ENCODE measurements around the gene TGIF1.

The TGIF1 gene

GRCh38 chr18:3486512-3486911, 36.5 kb downstream of the TGIF1 start:
- DNase-seq = no peak

- DNase-seq = no peak
Measured at GRCh38 chr18:3489462-3489861, 39.5 kb downstream of the TGIF1 start.

- DNase-seq = no peak
Measured at GRCh38 chr18:3491981-3492555, 42.1 kb downstream of the TGIF1 start.

- DNase-seq = no peak
Measured at GRCh38 chr18:3492721-3493120, 42.7 kb downstream of the TGIF1 start.

- DNase-seq = no peak
Measured at GRCh38 chr18:3493501-3494244, 43.7 kb downstream of the TGIF1 start.

GRCh38 chr18:3494245-3494526, 44.2 kb downstream of the TGIF1 start:
- no peak for DNase-seq

- no peak for DNase-seq
Measured at GRCh38 chr18:3494569-3494968, 44.6 kb downstream of the TGIF1 start.

GRCh38 chr18:3495691-3496430, 45.9 kb downstream of the TGIF1 start:
- no peak for DNase-seq

- peak; percentile 29 for DNase-seq
Measured at GRCh38 chr18:3498698-3499471, 48.9 kb downstream of the TGIF1 start.

GRCh38 chr18:3499501-3499900, 49.5 kb downstream of the TGIF1 start:
- no peak for DNase-seq

- no peak for DNase-seq
Measured at GRCh38 chr18:3500016-3500415, 50.0 kb downstream of the TGIF1 start.

GRCh38 chr18:3502650-3503049, 52.7 kb downstream of the TGIF1 start:
- DNase-seq = no peak

GRCh38 chr18:3504637-3505036, 54.7 kb downstream of the TGIF1 start:
- no peak for DNase-seq

- peak; percentile 61 for DNase-seq
Measured at GRCh38 chr18:3508576-3509549, 58.9 kb downstream of the TGIF1 start.
